ENCODE measurements around the gene GREB1L. TPM values are rescaled to one million over a fixed set of nuclear protein-coding genes. Genes with fewer than 3 reads are reported as not detected.
A peak's percentile ranks its signal among the peaks of the same experiment; 100 is the strongest.

GREB1L gene
- total and polyA plus RNA-seq, 9 of the 15 experiments (the other 6 are each of a cell fraction or from before 2014, with no cell fraction given) = 0.03 TPM; not detected in 8

DNA sequence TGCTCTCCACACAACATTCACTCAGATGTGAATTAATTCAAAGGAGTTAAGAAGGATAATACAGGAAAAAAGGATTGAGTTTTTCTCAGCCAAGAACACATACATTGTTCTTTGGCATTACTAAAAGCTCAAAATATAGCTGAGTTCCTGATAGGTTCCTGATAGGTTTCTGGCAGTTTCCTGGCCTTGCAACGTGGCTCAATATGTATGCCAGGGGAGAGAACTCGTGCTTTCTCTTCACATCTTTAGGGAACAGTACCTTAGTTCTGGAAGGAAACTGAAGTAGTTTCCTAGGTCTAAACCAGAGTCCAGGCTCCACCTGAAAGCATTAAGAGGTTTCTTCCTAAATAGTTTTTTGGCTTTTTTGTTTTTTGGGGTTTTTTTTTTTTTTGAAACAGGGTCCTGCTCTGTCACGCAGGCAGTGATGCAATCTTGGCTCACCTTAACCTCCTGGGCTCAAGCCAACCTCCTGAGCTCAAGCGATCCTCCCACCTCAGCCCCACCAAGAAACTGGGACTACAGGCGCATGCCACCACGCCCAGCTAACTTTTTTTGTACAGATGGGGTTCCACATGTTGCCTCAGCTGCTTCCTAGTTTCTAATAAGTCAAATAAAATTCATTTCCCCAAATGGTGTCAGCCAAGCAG lies 315.7 kb downstream of the GREB1L start (continued):
- TF ChIP-seq RCOR1 (IDR thresholded peaks at IDR 0.05; ENCODE audit: borderline replicate concordance in 1 of 2, low read depth in 2 of 2, low read length in 2 of 2) = 0 out of 4 replicates have a peak, but pooled peaks of 1 of the 2 experiments have one; percentile 32
- TF ChIP-seq SAFB2 (IDR thresholded peaks at IDR 0.05; ENCODE audit: borderline replicate concordance, low read depth, low read length, severe bottlenecking) = no peak
- TF ChIP-seq, protein P1, sequence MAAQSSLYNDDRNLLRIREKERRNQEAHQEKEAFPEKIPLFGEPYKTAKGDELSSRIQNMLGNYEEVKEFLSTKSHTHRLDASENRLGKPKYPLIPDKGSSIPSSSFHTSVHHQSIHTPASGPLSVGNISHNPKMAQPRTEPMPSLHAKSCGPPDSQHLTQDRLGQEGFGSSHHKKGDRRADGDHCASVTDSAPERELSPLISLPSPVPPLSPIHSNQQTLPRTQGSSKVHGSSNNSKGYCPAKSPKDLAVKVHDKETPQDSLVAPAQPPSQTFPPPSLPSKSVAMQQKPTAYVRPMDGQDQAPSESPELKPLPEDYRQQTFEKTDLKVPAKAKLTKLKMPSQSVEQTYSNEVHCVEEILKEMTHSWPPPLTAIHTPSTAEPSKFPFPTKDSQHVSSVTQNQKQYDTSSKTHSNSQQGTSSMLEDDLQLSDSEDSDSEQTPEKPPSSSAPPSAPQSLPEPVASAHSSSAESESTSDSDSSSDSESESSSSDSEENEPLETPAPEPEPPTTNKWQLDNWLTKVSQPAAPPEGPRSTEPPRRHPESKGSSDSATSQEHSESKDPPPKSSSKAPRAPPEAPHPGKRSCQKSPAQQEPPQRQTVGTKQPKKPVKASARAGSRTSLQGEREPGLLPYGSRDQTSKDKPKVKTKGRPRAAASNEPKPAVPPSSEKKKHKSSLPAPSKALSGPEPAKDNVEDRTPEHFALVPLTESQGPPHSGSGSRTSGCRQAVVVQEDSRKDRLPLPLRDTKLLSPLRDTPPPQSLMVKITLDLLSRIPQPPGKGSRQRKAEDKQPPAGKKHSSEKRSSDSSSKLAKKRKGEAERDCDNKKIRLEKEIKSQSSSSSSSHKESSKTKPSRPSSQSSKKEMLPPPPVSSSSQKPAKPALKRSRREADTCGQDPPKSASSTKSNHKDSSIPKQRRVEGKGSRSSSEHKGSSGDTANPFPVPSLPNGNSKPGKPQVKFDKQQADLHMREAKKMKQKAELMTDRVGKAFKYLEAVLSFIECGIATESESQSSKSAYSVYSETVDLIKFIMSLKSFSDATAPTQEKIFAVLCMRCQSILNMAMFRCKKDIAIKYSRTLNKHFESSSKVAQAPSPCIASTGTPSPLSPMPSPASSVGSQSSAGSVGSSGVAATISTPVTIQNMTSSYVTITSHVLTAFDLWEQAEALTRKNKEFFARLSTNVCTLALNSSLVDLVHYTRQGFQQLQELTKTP (IDR thresholded peaks at IDR 0.05; ENCODE audit: low read depth in 1 of 2, partially characterized antibody in 2 of 2) = no peak
- TF ChIP-seq GABPB1 (CRISPR knock-in tag; IDR thresholded peaks at IDR 0.05) = no peak
- no peak for TF ChIP-seq TCF3 (CRISPR knock-in tag; IDR thresholded peaks at IDR 0.05)
- TF ChIP-seq TCF7L2 (IDR thresholded peaks at IDR 0.05; ENCODE audit: low read depth, low read length) = no peak
- TF ChIP-seq MLX (CRISPR knock-in tag; conservative IDR thresholded peaks at IDR 0.05) = no peak
- no peak for TF ChIP-seq ZNF507 (tag; conservative IDR thresholded peaks at IDR 0.05)
- no peak for TF ChIP-seq ZNF785 (CRISPR knock-in tag; IDR thresholded peaks at IDR 0.05)
- TF ChIP-seq PML (IDR thresholded peaks at IDR 0.05; ENCODE audit: low read length) = no peak
- TF ChIP-seq, protein P2, sequence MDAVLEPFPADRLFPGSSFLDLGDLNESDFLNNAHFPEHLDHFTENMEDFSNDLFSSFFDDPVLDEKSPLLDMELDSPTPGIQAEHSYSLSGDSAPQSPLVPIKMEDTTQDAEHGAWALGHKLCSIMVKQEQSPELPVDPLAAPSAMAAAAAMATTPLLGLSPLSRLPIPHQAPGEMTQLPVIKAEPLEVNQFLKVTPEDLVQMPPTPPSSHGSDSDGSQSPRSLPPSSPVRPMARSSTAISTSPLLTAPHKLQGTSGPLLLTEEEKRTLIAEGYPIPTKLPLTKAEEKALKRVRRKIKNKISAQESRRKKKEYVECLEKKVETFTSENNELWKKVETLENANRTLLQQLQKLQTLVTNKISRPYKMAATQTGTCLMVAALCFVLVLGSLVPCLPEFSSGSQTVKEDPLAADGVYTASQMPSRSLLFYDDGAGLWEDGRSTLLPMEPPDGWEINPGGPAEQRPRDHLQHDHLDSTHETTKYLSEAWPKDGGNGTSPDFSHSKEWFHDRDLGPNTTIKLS (IDR thresholded peaks at IDR 0.05; ENCODE audit: borderline replicate concordance, low read depth) = peak; percentile 52; the same call in 1 of the 2 replicates
- no peak for TF ChIP-seq MCM3 (IDR thresholded peaks at IDR 0.05)
- no peak for TF ChIP-seq CHCHD3 (CRISPR knock-in tag; IDR thresholded peaks at IDR 0.05)
- peak; percentile 22; the same call in 1 of the 2 replicates for TF ChIP-seq MECOM (CRISPR knock-in tag; IDR thresholded peaks at IDR 0.05)
- no peak for TF ChIP-seq ATF1 (CRISPR knock-in tag; IDR thresholded peaks at IDR 0.05)
- no peak for TF ChIP-seq ATF1 (tag; IDR thresholded peaks at IDR 0.05)
- no peak for TF ChIP-seq KAT2B (IDR thresholded peaks at IDR 0.05; ENCODE audit: low read depth, low read length)
- peak; percentile 46 for TF ChIP-seq SMAD4 (CRISPR knock-in tag; conservative IDR thresholded peaks at IDR 0.05)
- no peak for TF ChIP-seq ZNF184 (CRISPR knock-in tag; IDR thresholded peaks at IDR 0.05)
- TF ChIP-seq ARNT (IDR thresholded peaks at IDR 0.05) = no peak
- TF ChIP-seq, protein P3, sequence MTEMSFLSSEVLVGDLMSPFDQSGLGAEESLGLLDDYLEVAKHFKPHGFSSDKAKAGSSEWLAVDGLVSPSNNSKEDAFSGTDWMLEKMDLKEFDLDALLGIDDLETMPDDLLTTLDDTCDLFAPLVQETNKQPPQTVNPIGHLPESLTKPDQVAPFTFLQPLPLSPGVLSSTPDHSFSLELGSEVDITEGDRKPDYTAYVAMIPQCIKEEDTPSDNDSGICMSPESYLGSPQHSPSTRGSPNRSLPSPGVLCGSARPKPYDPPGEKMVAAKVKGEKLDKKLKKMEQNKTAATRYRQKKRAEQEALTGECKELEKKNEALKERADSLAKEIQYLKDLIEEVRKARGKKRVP (CRISPR knock-in tag; IDR thresholded peaks at IDR 0.05) = no peak
- TF ChIP-seq, protein P4, sequence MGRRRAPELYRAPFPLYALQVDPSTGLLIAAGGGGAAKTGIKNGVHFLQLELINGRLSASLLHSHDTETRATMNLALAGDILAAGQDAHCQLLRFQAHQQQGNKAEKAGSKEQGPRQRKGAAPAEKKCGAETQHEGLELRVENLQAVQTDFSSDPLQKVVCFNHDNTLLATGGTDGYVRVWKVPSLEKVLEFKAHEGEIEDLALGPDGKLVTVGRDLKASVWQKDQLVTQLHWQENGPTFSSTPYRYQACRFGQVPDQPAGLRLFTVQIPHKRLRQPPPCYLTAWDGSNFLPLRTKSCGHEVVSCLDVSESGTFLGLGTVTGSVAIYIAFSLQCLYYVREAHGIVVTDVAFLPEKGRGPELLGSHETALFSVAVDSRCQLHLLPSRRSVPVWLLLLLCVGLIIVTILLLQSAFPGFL (CRISPR knock-in tag; IDR thresholded peaks at IDR 0.05) = no peak
